Astrocyte (in vitro differentiated cells and primary cell): ENCODE measurements around the gene ZNF732. TPM values are rescaled to one million over a fixed set of nuclear protein-coding genes. Genes with fewer than 3 reads are reported as not detected.

Experiments
- DNase-seq: peaks from one replicate; pipeline ENCODE4 v3.0.0-alpha.2; 2010; ENCODE audit warnings: low read depth
- FAIRE-seq: peaks from 2 replicates; lab custom pipeline; 2011; peaks lifted over from hg19 to GRCh38; lab: Jason Lieb, UNC
- H2AFZ ChIP-seq: 2 replicates; pipeline ENCODE4 v1.6.0; 2012; ENCODE audit warnings: low read depth, low read length, inconsistent platforms
- H3K27ac ChIP-seq: 2 replicates; pipeline ENCODE4 v1.5.1; 2011; ENCODE audit warnings: low read depth, low read length, inconsistent platforms
- H3K27me3 ChIP-seq: 2 replicates; pipeline ENCODE4 v1.6.0; 2011; ENCODE audit warnings: low read length, inconsistent platforms; ENCODE audit not compliant: insufficient read depth
- H3K36me3 ChIP-seq: 2 replicates; pipeline ENCODE4 v1.5.1; 2011; ENCODE audit warnings: low read length, inconsistent platforms; ENCODE audit not compliant: insufficient read depth
- H3K4me1 ChIP-seq: 2 replicates; pipeline ENCODE4 v1.5.1; 2011; ENCODE audit warnings: low read length, inconsistent platforms; ENCODE audit not compliant: insufficient read depth
- H3K4me2 ChIP-seq: 2 replicates; pipeline ENCODE4 v1.6.0; 2012; ENCODE audit warnings: low read length, inconsistent platforms
- H3K4me3 ChIP-seq: 2 replicates; pipeline ENCODE4 v1.5.1; 2011; ENCODE audit warnings: low read depth, mild to moderate bottlenecking, low read length, inconsistent platforms; ENCODE audit not compliant: insufficient read depth
- H3K79me2 ChIP-seq: 2 replicates; pipeline ENCODE4 v1.6.0; 2012; ENCODE audit warnings: mild to moderate bottlenecking, low read length, inconsistent platforms; ENCODE audit not compliant: insufficient read depth
- H3K9ac ChIP-seq: 2 replicates; pipeline ENCODE4 v1.6.0; 2012; ENCODE audit warnings: mild to moderate bottlenecking, low read length, inconsistent platforms
- H3K9me3 ChIP-seq: 2 replicates; pipeline ENCODE4 v1.5.1; 2012; ENCODE audit warnings: low read depth, mild to moderate bottlenecking, low read length, inconsistent platforms; ENCODE audit not compliant: insufficient read depth
- H4K20me1 ChIP-seq: 2 replicates; pipeline ENCODE4 v1.6.0; 2012; ENCODE audit warnings: low read length, inconsistent platforms; ENCODE audit not compliant: insufficient read depth
- H3K27ac Mint-ChIP-seq: one replicate; pipeline ENCODE4 v1.8.0; 2021; ENCODE audit warnings: mild to moderate bottlenecking, mixed read lengths; ENCODE audit not compliant: unreplicated experiment
- H3K27me3 Mint-ChIP-seq: one replicate; pipeline ENCODE4 v1.8.0; 2021; ENCODE audit warnings: low read depth, mixed read lengths; ENCODE audit not compliant: unreplicated experiment
- H3K36me3 Mint-ChIP-seq: one replicate; pipeline ENCODE4 v1.8.0; 2021; ENCODE audit warnings: low read depth, mixed read lengths; ENCODE audit not compliant: unreplicated experiment
- H3K4me1 Mint-ChIP-seq: one replicate; pipeline ENCODE4 v1.8.0; 2021; ENCODE audit warnings: low read depth, mixed read lengths; ENCODE audit not compliant: unreplicated experiment
- H3K4me3 Mint-ChIP-seq: one replicate; pipeline ENCODE4 v1.8.0; 2021; ENCODE audit warnings: mild to moderate bottlenecking, moderate library complexity, mixed read lengths; ENCODE audit not compliant: unreplicated experiment
- H3K9me3 Mint-ChIP-seq: one replicate; pipeline ENCODE4 v1.8.0; 2021; ENCODE audit warnings: mild to moderate bottlenecking, mixed read lengths; ENCODE audit not compliant: unreplicated experiment
- EZH2 ChIP-seq: IDR thresholded peaks from 2 replicates; pipeline ENCODE4 v1.6.1; 2012; ENCODE audit warnings: mild to moderate bottlenecking, low read length, inconsistent platforms; ENCODE audit not compliant: insufficient read depth
- total RNA-seq: library from RNA; stranded (reverse); gene quantifications from 2 replicates; pipeline ENCODE4 v1.2.1, GENCODE V29; 2021
- TF ChIP-seq, protein P1 (sequence below): IDR thresholded peaks from 2 replicates; pipeline ENCODE4 v1.5.1; 2011; ENCODE audit warnings: low read depth, mild to moderate bottlenecking, inconsistent platforms, low read length, moderate library complexity; ENCODE audit not compliant: insufficient read depth

The ZNF732 gene
- total RNA-seq, 1 donor from 2014 or later: 1.4 TPM

- no peak overlapping the region for H3K9ac ChIP-seq
- Mint-ChIP-seq H3K27ac (no peak overlapping the region), H3K36me3 (peaks cover 9% of the 10 kb centered on the region), H3K9me3 (peaks cover 9% of the 10 kb centered on the region), H3K27me3 (no peaks in the 10 kb centered on the region), H3K4me3 (no peak overlapping the region), H3K4me1 (no peaks in the 10 kb centered on the region)
- no peaks in the 10 kb centered on the region for H3K27me3 ChIP-seq
- H4K20me1 ChIP-seq: no peaks in the 10 kb centered on the region
- H3K36me3 ChIP-seq: no peaks in the 10 kb centered on the region
- FAIRE-seq (no peak), DNase-seq (no peak)
- H3K9me3 ChIP-seq: peaks cover 3% of the 10 kb centered on the region
- H3K4me2 ChIP-seq: no peak overlapping the region
- H3K4me1 ChIP-seq: no peaks in the 10 kb centered on the region
- TF ChIP-seq EZH2: no peak
- TF ChIP-seq, protein P1, sequence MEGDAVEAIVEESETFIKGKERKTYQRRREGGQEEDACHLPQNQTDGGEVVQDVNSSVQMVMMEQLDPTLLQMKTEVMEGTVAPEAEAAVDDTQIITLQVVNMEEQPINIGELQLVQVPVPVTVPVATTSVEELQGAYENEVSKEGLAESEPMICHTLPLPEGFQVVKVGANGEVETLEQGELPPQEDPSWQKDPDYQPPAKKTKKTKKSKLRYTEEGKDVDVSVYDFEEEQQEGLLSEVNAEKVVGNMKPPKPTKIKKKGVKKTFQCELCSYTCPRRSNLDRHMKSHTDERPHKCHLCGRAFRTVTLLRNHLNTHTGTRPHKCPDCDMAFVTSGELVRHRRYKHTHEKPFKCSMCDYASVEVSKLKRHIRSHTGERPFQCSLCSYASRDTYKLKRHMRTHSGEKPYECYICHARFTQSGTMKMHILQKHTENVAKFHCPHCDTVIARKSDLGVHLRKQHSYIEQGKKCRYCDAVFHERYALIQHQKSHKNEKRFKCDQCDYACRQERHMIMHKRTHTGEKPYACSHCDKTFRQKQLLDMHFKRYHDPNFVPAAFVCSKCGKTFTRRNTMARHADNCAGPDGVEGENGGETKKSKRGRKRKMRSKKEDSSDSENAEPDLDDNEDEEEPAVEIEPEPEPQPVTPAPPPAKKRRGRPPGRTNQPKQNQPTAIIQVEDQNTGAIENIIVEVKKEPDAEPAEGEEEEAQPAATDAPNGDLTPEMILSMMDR: no peak
- no peak overlapping the region for H3K4me3 ChIP-seq
- no peak overlapping the region for H2AFZ ChIP-seq
- no peak overlapping the region for H3K27ac ChIP-seq
- H3K79me2 ChIP-seq: no peaks in the 10 kb centered on the region
These were observed 23.5 kb upstream of the ZNF732 start for GRCh38 chr4:328729-329128.

DNA sequence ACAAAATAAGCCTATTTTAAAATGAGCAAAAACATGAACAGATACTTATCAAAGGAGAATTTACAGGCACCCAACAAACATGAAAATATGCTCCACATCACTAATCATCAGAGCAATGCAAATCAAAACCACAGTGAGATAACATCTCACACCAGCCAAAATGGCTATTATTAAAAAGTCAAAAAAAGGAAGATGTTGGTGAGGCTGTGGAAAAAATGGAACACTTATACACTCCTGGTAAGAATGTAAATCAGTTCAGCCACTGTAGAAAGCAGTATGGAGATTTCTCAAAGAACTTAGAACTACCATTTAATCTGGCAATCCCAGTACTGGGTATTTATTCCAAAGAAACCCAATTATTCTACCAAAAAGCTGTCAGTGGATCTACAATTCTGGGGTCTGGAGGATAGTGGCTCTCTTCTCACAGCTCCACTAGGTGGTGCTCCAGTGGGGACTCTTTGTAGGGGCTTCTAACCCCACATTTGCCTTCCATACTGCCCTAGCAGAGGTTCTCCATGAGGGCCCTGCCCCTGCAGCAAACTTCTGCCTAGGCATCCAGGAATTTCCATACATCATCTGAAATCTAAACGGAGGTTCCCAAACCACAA lies 9.1 kb upstream of the ZNF732 start:
- no peaks in the 10 kb centered on the region for H3K79me2 ChIP-seq

GRCh38 chr4:309807-310206 lies 4.5 kb upstream of the ZNF732 start:
- H3K27ac Mint-ChIP-seq: no peak overlapping the region
- Histone ChIP-seq H3K4me3 (no peak overlapping the region), H2AFZ (no peak overlapping the region), H3K9ac (no peak overlapping the region), H3K27ac (no peak overlapping the region), H3K27me3 (no peaks in the 10 kb centered on the region), H4K20me1 (no peaks in the 10 kb centered on the region), H3K4me1 (no peaks in the 10 kb centered on the region), H3K4me2 (no peak overlapping the region), H3K79me2 (no peaks in the 10 kb centered on the region), H3K9me3 (peaks cover 5% of the 10 kb centered on the region), H3K36me3 (no peaks in the 10 kb centered on the region)
- DNase-seq: no peak
- no peaks in the 10 kb centered on the region for H3K4me1 Mint-ChIP-seq
- H3K4me3 Mint-ChIP-seq: no peak overlapping the region
- TF ChIP-seq, protein P1: no peak
- no peak for TF ChIP-seq EZH2
- FAIRE-seq: no peak
- no peaks in the 10 kb centered on the region for H3K36me3 Mint-ChIP-seq
- no peaks in the 10 kb centered on the region for H3K27me3 Mint-ChIP-seq
- peaks cover 21% of the 10 kb centered on the region for H3K9me3 Mint-ChIP-seq

More for the DNA sequence above, 9.1 kb upstream of the ZNF732 start:
- no peak for FAIRE-seq
- Histone ChIP-seq H2AFZ (no peak overlapping the region), H3K27ac (no peak overlapping the region), H3K27me3 (no peaks in the 10 kb centered on the region), H3K4me2 (no peak overlapping the region), H3K4me3 (no peak overlapping the region), H3K9ac (no peak overlapping the region), H3K9me3 (peaks cover 3% of the 10 kb centered on the region), H4K20me1 (no peaks in the 10 kb centered on the region), H3K36me3 (no peaks in the 10 kb centered on the region), H3K4me1 (no peaks in the 10 kb centered on the region)
- TF ChIP-seq, protein P1: no peak
- TF ChIP-seq EZH2: no peak
- Mint-ChIP-seq H3K9me3 (peaks cover 28% of the 10 kb centered on the region), H3K36me3 (no peaks in the 10 kb centered on the region), H3K4me3 (no peak overlapping the region), H3K4me1 (no peaks in the 10 kb centered on the region), H3K27ac (no peak overlapping the region), H3K27me3 (peaks cover 4% of the 10 kb centered on the region)
- no peak for DNase-seq
